ENCODE data around the gene COBL. TPM values are rescaled to one million over a fixed set of nuclear protein-coding genes. Genes with fewer than 3 reads are reported as not detected.

Gene COBL
- total RNA-seq, 1 experiment from 2014 or later, result 0.39 TPM

GRCh38 chr7:51217804-51218203 lies 98.8 kb downstream of the COBL start:
- Histone ChIP-seq H3K36me3 (ENCODE audit: control insufficient read depth, insufficient read depth, low read length) (no peaks in the 10 kb centered on the region), H3K4me1 (ENCODE audit: control insufficient read depth, insufficient read depth, low read length) (no peaks in the 10 kb centered on the region), H3K4me3 (ENCODE audit: low read depth in 2 of 2, low read length in 2 of 2) (no peak overlapping the region), H3K9me3 (ENCODE audit: control insufficient read depth, insufficient read depth, low read depth, low read length) (no peaks in the 10 kb centered on the region), H3K27ac (ENCODE audit: low read length) (no peak overlapping the region), H3K27me3 (ENCODE audit: control insufficient read depth, insufficient read depth, low read length) (peaks cover 2% of the 10 kb centered on the region; the same call in 1 of the 2 replicates)
- in situ Hi-C loops (cut with HindIII; ENCODE audit: low pct_unique_long_range_greater_than_20kb, low sequenced_read_pairs) (no loop called here), intact Hi-C loops (cut with micrococcal nuclease; ENCODE audit: unreplicated experiment) (no loop called here)
- CTCF ChIA-PET, result interaction anchor here (0.7 kb wide), 1 partner anchor 1475 kb away, joined by 9 read pairs; no protein-coding TSS in a partner anchor
- TF ChIP-seq SIN3A (IDR thresholded peaks at IDR 0.05; ENCODE audit: borderline replicate concordance, insufficient read depth, low read depth, low read length) (no peak), REST (IDR thresholded peaks at IDR 0.05; ENCODE audit: insufficient read depth in 1 of 2, low read depth in 2 of 2, low read length in 1 of 2) (no peak), TCF7L2 (IDR thresholded peaks at IDR 0.05; ENCODE audit: low read depth, low read length) (no peak), POLR2AphosphoS5 (IDR thresholded peaks at IDR 0.05; ENCODE audit: low read depth, low read length) (no peak)
- TF ChIP-seq, protein P1, sequence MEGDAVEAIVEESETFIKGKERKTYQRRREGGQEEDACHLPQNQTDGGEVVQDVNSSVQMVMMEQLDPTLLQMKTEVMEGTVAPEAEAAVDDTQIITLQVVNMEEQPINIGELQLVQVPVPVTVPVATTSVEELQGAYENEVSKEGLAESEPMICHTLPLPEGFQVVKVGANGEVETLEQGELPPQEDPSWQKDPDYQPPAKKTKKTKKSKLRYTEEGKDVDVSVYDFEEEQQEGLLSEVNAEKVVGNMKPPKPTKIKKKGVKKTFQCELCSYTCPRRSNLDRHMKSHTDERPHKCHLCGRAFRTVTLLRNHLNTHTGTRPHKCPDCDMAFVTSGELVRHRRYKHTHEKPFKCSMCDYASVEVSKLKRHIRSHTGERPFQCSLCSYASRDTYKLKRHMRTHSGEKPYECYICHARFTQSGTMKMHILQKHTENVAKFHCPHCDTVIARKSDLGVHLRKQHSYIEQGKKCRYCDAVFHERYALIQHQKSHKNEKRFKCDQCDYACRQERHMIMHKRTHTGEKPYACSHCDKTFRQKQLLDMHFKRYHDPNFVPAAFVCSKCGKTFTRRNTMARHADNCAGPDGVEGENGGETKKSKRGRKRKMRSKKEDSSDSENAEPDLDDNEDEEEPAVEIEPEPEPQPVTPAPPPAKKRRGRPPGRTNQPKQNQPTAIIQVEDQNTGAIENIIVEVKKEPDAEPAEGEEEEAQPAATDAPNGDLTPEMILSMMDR (IDR thresholded peaks at IDR 0.05), result no peak
- no TSS peak for BruUV-seq (replicated peaks)
- no peak for ATAC-seq
- no peak for DNase-seq (ENCODE audit: low read depth, low spot score)
- POLR2A ChIA-PET, result no interaction called here

DNA sequence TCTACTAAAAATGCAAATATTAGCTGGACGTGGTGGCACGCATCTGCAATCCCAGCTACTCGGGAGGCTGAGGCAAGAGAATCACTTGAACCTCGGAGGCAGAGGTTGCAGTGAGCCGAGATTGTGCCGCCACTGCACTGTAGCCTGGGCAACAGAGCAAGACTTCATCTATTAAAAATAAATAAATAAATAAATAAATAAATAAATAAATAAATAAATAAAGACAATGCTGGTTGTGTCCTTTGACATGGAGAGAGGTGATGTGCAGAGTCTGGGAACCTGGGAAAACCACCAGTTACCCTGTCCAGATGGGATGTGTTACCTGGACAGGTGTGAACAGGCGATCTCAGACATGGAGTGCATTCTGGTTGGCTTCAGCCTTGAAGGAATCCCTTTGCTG lies 102.5 kb downstream of the COBL start:
- DNase-seq (ENCODE audit: low read depth, low spot score), result no peak
- no peaks in the 10 kb centered on the region for H3K36me3 ChIP-seq (ENCODE audit: control insufficient read depth, insufficient read depth, low read length)
- H3K9me3 ChIP-seq (ENCODE audit: control insufficient read depth, insufficient read depth, low read depth, low read length), result no peaks in the 10 kb centered on the region
- no TSS peak for BruUV-seq (replicated peaks)
- H3K4me3 ChIP-seq (ENCODE audit: low read depth in 2 of 2, low read length in 2 of 2), result no peak overlapping the region
- no peak overlapping the region for H3K27ac ChIP-seq (ENCODE audit: low read length)
- peaks cover 2% of the 10 kb centered on the region; the same call in 1 of the 2 replicates for H3K27me3 ChIP-seq (ENCODE audit: control insufficient read depth, insufficient read depth, low read length)
- in situ Hi-C loops (cut with HindIII; ENCODE audit: low pct_unique_long_range_greater_than_20kb, low sequenced_read_pairs) (no loop called here), intact Hi-C loops (cut with micrococcal nuclease; ENCODE audit: unreplicated experiment) (no loop called here)
- POLR2A ChIA-PET, result no interaction called here
- no peak for TF ChIP-seq SIN3A (IDR thresholded peaks at IDR 0.05; ENCODE audit: borderline replicate concordance, insufficient read depth, low read depth, low read length)
- no peak for TF ChIP-seq REST (IDR thresholded peaks at IDR 0.05; ENCODE audit: insufficient read depth in 1 of 2, low read depth in 2 of 2, low read length in 1 of 2)
- TF ChIP-seq TCF7L2 (IDR thresholded peaks at IDR 0.05; ENCODE audit: low read depth, low read length), result no peak
- TF ChIP-seq, protein P1 (IDR thresholded peaks at IDR 0.05), result no peak
- no peak for TF ChIP-seq POLR2AphosphoS5 (IDR thresholded peaks at IDR 0.05; ENCODE audit: low read depth, low read length)
- CTCF ChIA-PET, result no interaction called here
- H3K4me1 ChIP-seq (ENCODE audit: control insufficient read depth, insufficient read depth, low read length), result no peaks in the 10 kb centered on the region
- ATAC-seq, result no peak
